Fibroblast of skin of back (primary cell): ENCODE data around the gene MCOLN2.
A peak's percentile ranks its signal among the peaks of the same experiment; 100 is the strongest.
"Not testable (repeated sequence)": the region's sequence is repeated elsewhere in the genome, so short reads cannot be mapped to it uniquely, and the experiment has no call there.

Source experiments
- DNase-seq: peaks from one replicate; pipeline ENCODE4 v3.0.0-alpha.2; 2013

The MCOLN2 gene

GRCh38 chr1:84940481-84940880, 56.4 kb downstream of the MCOLN2 start:
- DNase-seq, result no peak

- DNase-seq, result no peak
Measured at GRCh38 chr1:84939761-84940160, 57.2 kb downstream of the MCOLN2 start.

- peak; percentile 6 for DNase-seq
Measured at GRCh38 chr1:84939151-84939550, 57.8 kb downstream of the MCOLN2 start.

DNA sequence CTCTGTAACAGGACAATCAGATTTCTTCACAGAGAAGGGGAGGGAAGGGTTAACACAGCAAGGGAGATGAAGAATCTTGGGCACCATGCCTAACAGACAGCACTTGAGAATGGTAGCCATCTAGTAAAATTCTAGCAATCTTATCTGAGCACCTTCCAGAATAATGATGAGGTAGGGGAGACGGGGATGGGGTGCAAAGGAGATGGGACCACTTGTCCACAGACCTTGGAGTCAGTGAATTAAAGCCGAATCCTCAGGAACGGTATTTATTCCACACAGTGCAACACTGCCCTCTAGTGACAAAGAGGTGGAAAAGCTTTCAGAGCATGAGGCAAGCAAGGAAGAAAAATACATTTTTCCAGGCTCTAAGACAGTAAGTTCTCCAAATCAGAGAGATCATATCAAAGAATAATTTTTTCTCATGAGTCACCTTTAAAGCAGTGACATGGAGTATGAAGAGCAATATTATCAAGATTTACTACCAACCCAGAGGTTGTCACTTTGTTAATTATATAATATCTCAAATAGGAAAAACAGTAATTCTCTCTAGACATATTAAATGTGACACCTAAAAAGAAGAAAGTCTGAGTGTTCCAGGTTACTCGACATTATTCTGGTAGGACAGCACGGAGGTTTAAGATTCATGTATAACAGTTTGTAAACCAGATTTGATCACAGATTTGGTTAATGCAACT, 60.6 kb downstream of the MCOLN2 start:
- peak; percentile 68 for DNase-seq

DNA sequence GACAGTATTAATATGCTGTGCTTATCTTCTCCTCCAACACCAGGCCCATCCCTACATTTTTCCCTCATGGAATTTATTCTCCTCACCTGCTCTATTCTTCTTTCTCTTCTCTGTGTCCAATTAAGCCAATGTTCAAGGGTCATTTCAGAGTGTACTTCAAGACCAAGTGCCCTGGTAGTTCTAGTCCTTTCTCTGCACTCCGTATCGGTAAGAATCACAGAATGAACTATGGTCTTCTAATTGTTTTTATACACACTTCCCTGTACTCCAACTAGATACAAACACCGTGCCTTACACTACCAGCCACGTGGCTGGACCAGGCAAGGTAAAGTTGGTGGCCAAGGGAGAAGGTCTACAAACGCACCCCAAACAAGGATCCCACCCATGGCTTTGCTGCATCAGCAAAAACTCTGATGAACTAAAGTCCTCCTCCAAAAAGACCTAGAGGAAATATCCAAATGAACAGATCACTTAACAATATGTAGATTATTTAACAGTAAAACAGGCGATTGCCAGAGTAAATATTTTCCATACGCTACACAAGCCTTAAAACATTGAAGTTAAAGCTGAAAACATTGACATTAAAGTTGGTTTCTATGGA, 63.8 kb downstream of the MCOLN2 start:
- DNase-seq, result no peak

DNA sequence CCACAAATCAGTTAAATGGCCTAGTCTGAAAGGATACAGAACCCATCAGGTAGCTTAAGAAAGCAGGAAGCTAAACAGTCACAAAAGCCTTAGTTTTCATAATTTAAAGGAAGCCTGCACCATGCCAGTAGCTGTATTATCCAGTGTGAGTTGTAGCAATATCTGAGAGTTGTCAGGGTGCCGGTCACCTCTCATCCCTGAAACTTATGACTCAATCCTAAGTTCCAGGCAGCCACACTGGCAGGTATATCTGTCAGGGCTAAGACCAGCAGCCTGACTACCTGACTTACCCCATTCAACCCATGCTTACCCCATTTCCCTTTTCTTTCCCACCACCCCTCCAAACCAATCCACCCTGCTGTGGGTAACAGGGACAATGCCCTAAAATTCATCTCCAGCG, 66.1 kb downstream of the MCOLN2 start:
- DNase-seq, result no peak

DNA sequence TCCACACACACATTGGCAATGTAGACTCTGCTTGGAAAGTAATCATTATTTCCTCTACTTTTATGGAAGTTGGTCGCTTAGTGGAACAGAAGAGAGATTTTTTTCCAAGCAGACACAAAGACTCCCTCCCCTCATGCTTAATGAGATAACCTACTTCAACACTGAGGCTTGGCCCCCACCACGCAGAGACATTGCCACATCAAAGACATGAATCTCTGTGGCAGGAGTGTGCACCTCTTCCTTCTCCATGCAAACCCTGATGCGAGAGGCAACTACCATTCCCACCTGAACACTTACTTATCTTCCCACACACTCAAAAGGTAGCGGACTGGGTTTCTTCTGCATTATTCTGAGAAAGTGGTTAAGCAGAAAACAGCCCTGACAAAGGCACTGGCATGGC, 66.6 kb downstream of the MCOLN2 start:
- DNase-seq, result no peak

DNA sequence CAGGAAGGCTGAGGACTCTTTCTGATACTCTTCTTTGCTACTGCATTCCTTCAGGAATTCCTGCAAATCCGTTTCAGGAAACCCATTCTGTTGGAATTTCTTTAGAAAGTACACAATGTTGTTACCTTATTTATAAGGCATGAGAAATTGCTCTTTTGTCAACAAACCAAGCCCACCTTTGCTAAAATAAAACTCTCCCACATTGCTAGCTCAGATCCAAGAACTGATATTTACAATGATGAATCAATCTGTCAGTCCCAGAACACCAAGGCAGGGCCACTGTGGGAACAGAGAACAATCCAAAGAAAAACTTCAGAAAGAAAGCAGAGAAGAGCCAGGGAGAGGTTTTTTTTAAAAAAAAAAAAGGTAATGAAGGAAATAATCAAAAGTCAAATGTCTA, 67.3 kb downstream of the MCOLN2 start:
- no peak for DNase-seq

DNA sequence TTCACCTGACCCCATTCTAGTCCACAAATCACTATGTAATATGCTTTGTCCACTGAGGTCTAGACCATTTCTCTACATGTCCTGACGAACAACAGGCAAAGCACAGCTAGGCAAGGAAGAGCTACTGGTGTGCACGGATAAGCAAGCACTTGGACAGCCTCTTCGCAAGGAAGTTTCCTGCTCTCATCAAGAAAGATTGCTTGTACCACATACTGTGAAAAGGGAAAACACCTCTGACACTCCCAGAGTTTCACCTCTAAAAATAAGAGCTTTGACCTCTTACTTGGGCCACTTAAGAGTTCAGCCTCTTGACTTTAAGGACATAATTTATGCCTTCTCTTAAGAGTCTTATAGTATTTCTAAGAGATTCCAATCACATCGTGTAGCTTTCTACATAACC, 67.9 kb downstream of the MCOLN2 start:
- no peak for DNase-seq

GRCh38 chr1:84923317-84923716, 73.6 kb downstream of the MCOLN2 start:
- DNase-seq, result no peak

- DNase-seq, result no peak
Measured at GRCh38 chr1:84920159-84920558, 76.8 kb downstream of the MCOLN2 start.

GRCh38 chr1:84919461-84919970, 77.4 kb downstream of the MCOLN2 start:
- DNase-seq, result no peak

DNA sequence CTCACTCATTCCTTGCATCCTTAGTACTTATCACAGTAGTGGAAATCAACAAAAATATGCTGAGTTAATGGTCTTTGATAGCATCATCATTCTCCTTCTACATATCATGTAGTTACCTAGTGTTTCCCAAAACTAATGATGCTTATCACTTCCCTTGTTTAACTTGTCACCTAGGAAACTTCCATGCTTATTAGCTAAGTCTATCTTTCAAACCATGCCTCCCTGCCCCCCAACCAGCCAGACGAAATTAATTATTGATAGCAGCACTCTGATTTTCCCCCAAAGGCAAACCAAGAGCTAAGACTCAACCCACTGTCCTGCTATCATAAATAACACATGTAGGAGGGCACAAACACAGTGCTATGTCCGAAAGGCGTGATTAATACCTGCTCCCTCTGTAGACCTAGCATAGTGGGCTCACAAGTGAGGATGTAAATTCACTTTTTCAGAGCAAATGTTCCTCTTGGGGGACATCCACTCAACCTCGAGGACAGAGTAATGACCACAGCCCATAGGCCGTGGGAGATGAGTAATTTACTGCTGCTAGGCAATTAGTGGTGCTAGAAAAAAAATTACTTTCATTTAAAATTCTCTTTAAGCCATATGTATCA, 78.1 kb downstream of the MCOLN2 start:
- DNase-seq, result no peak

- DNase-seq, result no peak
Measured at GRCh38 chr1:84916897-84917296, 80.0 kb downstream of the MCOLN2 start.

DNA sequence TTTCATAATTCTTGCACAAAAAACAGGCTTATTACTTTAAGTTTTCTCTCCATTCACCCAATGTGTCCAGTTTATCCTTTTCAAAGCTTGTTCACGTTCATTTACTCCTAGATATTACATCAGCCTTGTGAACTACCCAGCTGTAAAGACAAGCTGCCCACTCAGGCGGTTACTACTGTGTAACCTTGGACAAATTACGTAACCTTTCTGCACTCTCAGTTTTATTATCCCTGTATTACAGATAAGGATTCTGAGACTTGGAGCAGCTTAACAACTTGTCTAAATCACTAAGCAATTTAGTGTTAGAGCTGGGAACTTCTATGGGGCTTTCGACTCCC, 83.4 kb downstream of the MCOLN2 start:
- no peak for DNase-seq

GRCh38 chr1:84912726-84913554, 84.0 kb downstream of the MCOLN2 start:
- no peak for DNase-seq

GRCh38 chr1:84908746-84909464, 88.0 kb downstream of the MCOLN2 start:
- DNase-seq, result peak; percentile 6

DNA sequence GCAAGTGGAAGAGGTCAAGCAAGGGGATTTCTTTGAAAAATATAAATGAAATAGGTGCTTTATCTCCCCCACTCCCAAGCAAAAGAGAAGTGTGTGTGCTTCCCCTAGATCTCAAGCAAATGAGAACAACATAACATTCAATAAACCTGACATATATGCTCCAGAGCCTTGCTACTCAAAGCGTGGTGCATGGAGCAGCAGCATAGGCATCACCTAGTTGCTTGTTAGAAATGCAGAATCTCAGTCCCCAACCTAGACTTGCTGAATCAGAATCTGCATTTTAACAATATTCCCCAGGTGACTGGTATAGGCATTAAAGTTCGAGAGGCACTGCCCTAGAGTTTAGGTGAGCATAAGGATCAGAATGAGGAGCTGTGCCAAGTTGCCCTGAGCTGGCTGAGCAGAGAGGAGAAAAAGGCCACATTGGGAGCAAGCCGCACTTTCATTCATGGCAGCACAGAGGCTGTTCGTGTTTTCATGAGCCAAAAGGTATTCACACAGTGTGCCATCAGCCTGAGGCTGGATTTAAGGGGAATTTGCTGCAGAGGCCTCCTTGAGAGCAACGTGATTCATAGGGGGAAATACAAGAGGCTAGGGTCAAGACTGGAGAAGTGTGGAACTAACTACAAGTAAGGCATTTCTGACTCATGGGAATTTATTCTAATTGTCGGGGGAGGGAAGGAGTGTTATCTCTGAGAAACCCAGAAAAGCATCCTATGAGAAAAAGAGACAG, 89.7 kb downstream of the MCOLN2 start:
- peak; percentile 50 for DNase-seq

DNA sequence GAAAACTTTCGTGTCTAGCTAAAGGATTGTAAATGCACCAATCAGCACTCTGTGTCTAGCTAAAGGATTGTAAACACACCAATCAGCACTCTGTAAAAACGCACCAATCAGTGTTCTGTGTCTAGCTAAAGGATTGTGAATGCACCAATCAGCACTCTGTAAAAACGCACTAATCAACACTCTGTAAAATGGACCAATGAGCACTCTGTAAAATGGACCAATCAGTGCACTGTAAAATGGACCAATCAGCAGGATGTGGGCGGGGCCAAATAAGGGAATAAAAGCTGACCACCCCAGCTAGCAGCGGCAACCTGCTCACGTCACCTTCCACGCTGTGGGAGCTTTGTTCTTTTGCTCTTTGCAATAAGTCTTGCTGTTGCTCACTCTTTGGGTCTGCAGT, 94.2 kb downstream of the MCOLN2 start:
- not testable (repeated sequence) for DNase-seq

DNA sequence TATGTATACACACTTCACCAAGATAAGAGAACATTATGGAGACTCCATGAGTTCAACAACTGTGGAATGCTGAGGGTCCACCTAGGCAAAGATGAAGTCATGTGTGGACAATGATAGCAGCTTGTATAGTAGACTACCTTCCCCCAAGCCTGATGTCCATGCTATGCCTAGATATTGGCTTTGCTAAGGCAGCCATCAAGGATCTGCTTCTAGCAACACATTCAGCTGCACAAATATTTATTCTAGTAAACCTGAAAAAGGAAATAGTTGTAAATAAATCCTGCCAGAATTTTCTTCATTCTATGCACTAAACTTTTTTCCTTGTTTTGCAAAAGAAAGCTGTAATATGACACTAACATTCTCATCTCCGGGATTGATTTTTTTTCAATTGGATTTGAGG, 96.9 kb downstream of the MCOLN2 start:
- no peak for DNase-seq

DNA sequence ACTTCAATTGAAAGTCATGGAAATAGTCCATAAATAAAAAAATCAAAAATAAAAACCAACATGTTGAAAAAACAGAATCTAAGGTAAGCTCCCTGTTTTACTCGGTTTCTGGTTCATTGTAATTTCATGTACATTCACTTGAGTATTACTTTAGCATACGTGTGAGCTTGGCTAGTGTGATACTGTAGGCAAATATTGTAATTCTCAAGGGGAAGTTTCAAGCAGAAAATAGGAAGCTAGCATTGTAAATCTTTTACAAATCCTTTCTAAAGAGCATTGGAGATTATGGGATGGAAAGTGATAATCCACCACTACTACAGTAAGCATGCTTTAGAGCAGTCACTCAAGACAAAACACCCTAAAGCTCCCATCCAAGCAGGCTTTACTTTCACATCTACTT, 100.6 kb downstream of the MCOLN2 start:
- no peak for DNase-seq
